ENCODE measurements around the gene KLKB1. TPM values are rescaled to one million over a fixed set of nuclear protein-coding genes. Genes with fewer than 3 reads are reported as not detected.
A peak's percentile ranks its signal among the peaks of the same experiment; 100 is the strongest.

The KLKB1 gene
- total RNA-seq, 1 experiment from 2014 or later, result 10.1 TPM

DNA sequence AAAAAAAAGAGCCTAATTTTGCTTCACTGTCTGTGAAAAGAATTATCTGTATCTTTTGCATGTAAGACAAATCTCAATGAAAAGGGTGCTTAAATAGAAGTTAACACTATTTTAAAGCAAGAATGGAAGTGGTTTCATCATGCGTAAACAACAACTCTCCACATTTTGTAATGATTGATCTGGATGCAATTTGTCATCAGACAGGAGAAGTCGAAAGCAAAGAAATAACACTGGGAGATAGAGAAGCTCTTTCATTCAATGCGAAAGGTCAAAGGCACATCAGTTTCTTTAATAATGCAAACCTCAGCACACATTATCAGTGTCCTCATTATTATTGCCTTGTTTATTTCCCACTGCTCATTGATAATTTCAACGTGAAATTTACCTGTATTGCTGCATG is 8.8 kb downstream of the KLKB1 start:
- POLR2A ChIA-PET, result no interaction called here
- CTCF ChIA-PET, result no interaction called here
- no peaks in the 10 kb centered on the region for H3K27me3 Mint-ChIP-seq (ENCODE audit: low read depth)
- ATAC-seq, result no peak
- H3K4me3 Mint-ChIP-seq, result no peak overlapping the region
- TF ChIP-seq ATF3 (CRISPR knock-in tag; conservative IDR thresholded peaks at IDR 0.05) (no peak), MXD4 (CRISPR knock-in tag; IDR thresholded peaks at IDR 0.05; ENCODE audit: borderline replicate concordance) (no peak), MYBL2 (CRISPR knock-in tag; IDR thresholded peaks at IDR 0.05) (no peak), HMGXB4 (CRISPR knock-in tag; IDR thresholded peaks at IDR 0.05) (no peak), NR2C2 (CRISPR knock-in tag; IDR thresholded peaks at IDR 0.05) (no peak), ZNF671 (CRISPR knock-in tag; IDR thresholded peaks at IDR 0.05) (no peak), ARID4B (CRISPR knock-in tag; IDR thresholded peaks at IDR 0.05; ENCODE audit: borderline replicate concordance) (no peak), TEAD1 (CRISPR knock-in tag; IDR thresholded peaks at IDR 0.05) (no peak)
- TF ChIP-seq, protein P1, sequence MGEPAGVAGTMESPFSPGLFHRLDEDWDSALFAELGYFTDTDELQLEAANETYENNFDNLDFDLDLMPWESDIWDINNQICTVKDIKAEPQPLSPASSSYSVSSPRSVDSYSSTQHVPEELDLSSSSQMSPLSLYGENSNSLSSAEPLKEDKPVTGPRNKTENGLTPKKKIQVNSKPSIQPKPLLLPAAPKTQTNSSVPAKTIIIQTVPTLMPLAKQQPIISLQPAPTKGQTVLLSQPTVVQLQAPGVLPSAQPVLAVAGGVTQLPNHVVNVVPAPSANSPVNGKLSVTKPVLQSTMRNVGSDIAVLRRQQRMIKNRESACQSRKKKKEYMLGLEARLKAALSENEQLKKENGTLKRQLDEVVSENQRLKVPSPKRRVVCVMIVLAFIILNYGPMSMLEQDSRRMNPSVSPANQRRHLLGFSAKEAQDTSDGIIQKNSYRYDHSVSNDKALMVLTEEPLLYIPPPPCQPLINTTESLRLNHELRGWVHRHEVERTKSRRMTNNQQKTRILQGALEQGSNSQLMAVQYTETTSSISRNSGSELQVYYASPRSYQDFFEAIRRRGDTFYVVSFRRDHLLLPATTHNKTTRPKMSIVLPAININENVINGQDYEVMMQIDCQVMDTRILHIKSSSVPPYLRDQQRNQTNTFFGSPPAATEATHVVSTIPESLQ (CRISPR knock-in tag; IDR thresholded peaks at IDR 0.05), result no peak
- TF ChIP-seq, protein P2, sequence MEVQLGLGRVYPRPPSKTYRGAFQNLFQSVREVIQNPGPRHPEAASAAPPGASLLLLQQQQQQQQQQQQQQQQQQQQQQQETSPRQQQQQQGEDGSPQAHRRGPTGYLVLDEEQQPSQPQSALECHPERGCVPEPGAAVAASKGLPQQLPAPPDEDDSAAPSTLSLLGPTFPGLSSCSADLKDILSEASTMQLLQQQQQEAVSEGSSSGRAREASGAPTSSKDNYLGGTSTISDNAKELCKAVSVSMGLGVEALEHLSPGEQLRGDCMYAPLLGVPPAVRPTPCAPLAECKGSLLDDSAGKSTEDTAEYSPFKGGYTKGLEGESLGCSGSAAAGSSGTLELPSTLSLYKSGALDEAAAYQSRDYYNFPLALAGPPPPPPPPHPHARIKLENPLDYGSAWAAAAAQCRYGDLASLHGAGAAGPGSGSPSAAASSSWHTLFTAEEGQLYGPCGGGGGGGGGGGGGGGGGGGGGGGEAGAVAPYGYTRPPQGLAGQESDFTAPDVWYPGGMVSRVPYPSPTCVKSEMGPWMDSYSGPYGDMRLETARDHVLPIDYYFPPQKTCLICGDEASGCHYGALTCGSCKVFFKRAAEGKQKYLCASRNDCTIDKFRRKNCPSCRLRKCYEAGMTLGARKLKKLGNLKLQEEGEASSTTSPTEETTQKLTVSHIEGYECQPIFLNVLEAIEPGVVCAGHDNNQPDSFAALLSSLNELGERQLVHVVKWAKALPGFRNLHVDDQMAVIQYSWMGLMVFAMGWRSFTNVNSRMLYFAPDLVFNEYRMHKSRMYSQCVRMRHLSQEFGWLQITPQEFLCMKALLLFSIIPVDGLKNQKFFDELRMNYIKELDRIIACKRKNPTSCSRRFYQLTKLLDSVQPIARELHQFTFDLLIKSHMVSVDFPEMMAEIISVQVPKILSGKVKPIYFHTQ (CRISPR knock-in tag; IDR thresholded peaks at IDR 0.05), result no peak
- peaks cover 10% of the 10 kb centered on the region for H3K36me3 Mint-ChIP-seq
- no peak overlapping the region for H3K27ac Mint-ChIP-seq
- no peak for DNase-seq (ENCODE audit: low spot score)
- H3K4me1 Mint-ChIP-seq, result peaks cover 13% of the 10 kb centered on the region
- peaks cover 6% of the 10 kb centered on the region for H3K9me3 Mint-ChIP-seq

GRCh38 chr4:186240452-186240847 is 13.1 kb downstream of the KLKB1 start:
- ChIA-PET CTCF (no interaction called here), POLR2A (interaction anchor here (0.5 to 0.6 kb wide), 2 partner anchors 33 to 331 kb away, joined by 3 to 5 read pairs; no protein-coding TSS in a partner anchor)
- no peak overlapping the region for H3K4me3 Mint-ChIP-seq
- H3K36me3 Mint-ChIP-seq, result peaks cover 16% of the 10 kb centered on the region
- H3K27ac Mint-ChIP-seq, result no peak overlapping the region
- peaks cover 6% of the 10 kb centered on the region for H3K9me3 Mint-ChIP-seq
- DNase-seq (ENCODE audit: low spot score) (no peak), ATAC-seq (peak; percentile 50)
- H3K4me1 Mint-ChIP-seq, result peaks cover 10% of the 10 kb centered on the region
- H3K27me3 Mint-ChIP-seq (ENCODE audit: low read depth), result no peaks in the 10 kb centered on the region; the same call in 1 of the 2 replicates
- TF ChIP-seq E2F4 (CRISPR knock-in tag; IDR thresholded peaks at IDR 0.05; ENCODE audit: borderline replicate concordance, low read depth) (no peak), ZBTB43 (CRISPR knock-in tag; IDR thresholded peaks at IDR 0.05) (no peak), USF2 (CRISPR knock-in tag; IDR thresholded peaks at IDR 0.05) (no peak), ETV6 (CRISPR knock-in tag; IDR thresholded peaks at IDR 0.05) (no peak), TEAD1 (CRISPR knock-in tag; IDR thresholded peaks at IDR 0.05) (no peak), MXD4 (CRISPR knock-in tag; IDR thresholded peaks at IDR 0.05; ENCODE audit: borderline replicate concordance) (no peak), RELA (CRISPR knock-in tag; IDR thresholded peaks at IDR 0.05; ENCODE audit: borderline replicate concordance) (no peak), IRF2 (CRISPR knock-in tag; IDR thresholded peaks at IDR 0.05; ENCODE audit: borderline replicate concordance, low read depth) (no peak)
- TF ChIP-seq, protein P3, sequence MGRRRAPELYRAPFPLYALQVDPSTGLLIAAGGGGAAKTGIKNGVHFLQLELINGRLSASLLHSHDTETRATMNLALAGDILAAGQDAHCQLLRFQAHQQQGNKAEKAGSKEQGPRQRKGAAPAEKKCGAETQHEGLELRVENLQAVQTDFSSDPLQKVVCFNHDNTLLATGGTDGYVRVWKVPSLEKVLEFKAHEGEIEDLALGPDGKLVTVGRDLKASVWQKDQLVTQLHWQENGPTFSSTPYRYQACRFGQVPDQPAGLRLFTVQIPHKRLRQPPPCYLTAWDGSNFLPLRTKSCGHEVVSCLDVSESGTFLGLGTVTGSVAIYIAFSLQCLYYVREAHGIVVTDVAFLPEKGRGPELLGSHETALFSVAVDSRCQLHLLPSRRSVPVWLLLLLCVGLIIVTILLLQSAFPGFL (CRISPR knock-in tag; IDR thresholded peaks at IDR 0.05; ENCODE audit: borderline replicate concordance), result no peak
